GM12878 (cell line): ENCODE measurements around the gene TBC1D25. TPM values are rescaled to one million over a fixed set of nuclear protein-coding genes. Genes with fewer than 3 reads are reported as not detected.

Source experiments
- ATAC-seq: fragments of 200-7000 bp; cut with Tn5 transposase; 3 replicates; pipeline ENCODE4 v1.9.1; 2020; ENCODE audit warnings: mild to moderate bottlenecking, moderate library complexity
- BruUV-seq: library from RNA; stranded (reverse); fragments of 400-500 nt; replicated peaks from 2 replicates; lab custom pipeline; 2021; lab: Mats Ljungman, UMichigan
- CTCF ChIA-PET: fragments of 300-600 bp; sonication (Branson Sonifier 250); formaldehyde crosslinking; extraction: SDS; loops from one replicate; lab custom pipeline; 2021; ENCODE audit warnings: inconsistent platforms; lab: Yijun Ruan, JAX
- POLR2A ChIA-PET: fragments of 350-600 bp; formaldehyde crosslinking; extraction: SDS; loops from one replicate; lab custom pipeline; 2021; ENCODE audit warnings: inconsistent platforms; lab: Charles Lee
- RAD21 ChIA-PET: fragments of 300-600 bp; sonication (Branson Sonifier 250); formaldehyde crosslinking; loops from one replicate; lab custom pipeline; 2023; ENCODE audit warnings: antibody characterized with exemption; ENCODE audit not compliant: unreplicated experiment; lab: Charles Lee
- SMC1A ChIA-PET: fragments of 300-600 bp; sonication (Branson Sonifier 250); formaldehyde crosslinking; loops from one replicate; lab custom pipeline; 2023; ENCODE audit not compliant: unreplicated experiment, uncharacterized antibody; lab: Charles Lee
- DNase-seq: peaks from one replicate; pipeline ENCODE4 v3.0.0-alpha.2; 2011; ENCODE audit warnings: low read depth, low spot score
- FAIRE-seq: peaks from 3 replicates; lab custom pipeline; 2011; peaks lifted over from hg19 to GRCh38; lab: Jason Lieb, UNC
- H2AFZ ChIP-seq: 2 replicates; pipeline ENCODE4 v1.6.0; 2011; ENCODE audit warnings: low read depth, low read length, control low read depth; ENCODE audit not compliant: control insufficient read depth
- H3K27ac ChIP-seq: 2 replicates; pipeline ENCODE4 v1.5.1; 2011; ENCODE audit warnings: control low read depth; ENCODE audit not compliant: control insufficient read depth, insufficient read depth
- H3K27me3 ChIP-seq, 2 experiments: replicated peaks in 1 of 2; 2 replicates each; pipeline versions ENCODE4 v1.6.0 to v1.6.1; 2011; ENCODE audit warnings: low read length in 1 of 2; ENCODE audit not compliant: control insufficient read depth in 2 of 2, insufficient read depth in 2 of 2
- H3K36me3 ChIP-seq, 2 experiments: 2 replicates each; pipeline ENCODE4 v1.5.1; 2011; ENCODE audit warnings: low read length in 1 of 2; ENCODE audit not compliant: control insufficient read depth in 2 of 2, insufficient read depth in 2 of 2
- H3K4me1 ChIP-seq: 2 replicates; pipeline ENCODE4 v1.6.1; 2011; ENCODE audit warnings: mild to moderate bottlenecking, low read length, moderate library complexity, mixed read lengths; ENCODE audit not compliant: control insufficient read depth, insufficient read depth
- H3K4me2 ChIP-seq: 2 replicates; pipeline ENCODE4 v1.6.0; 2011; ENCODE audit warnings: control low read depth; ENCODE audit not compliant: control insufficient read depth, insufficient read depth
- H3K4me3 ChIP-seq: fragments of 200-600 bp; sonication (generic); 2 replicates; pipeline ENCODE4 v1.5.1; 2016
- H3K79me2 ChIP-seq: 2 replicates; pipeline ENCODE4 v1.6.0; 2011; ENCODE audit warnings: low read length; ENCODE audit not compliant: control insufficient read depth, insufficient read depth
- H3K9ac ChIP-seq: 2 replicates; pipeline ENCODE4 v1.8.0; 2011; ENCODE audit warnings: low read length, control low read depth, mixed read lengths; ENCODE audit not compliant: control insufficient read depth, insufficient read depth
- H3K9me3 ChIP-seq: replicated peaks from 3 replicates; pipeline ENCODE4 v1.5.1; 2011; ENCODE audit warnings: mild to moderate bottlenecking, low read length; ENCODE audit not compliant: control insufficient read depth, insufficient read depth
- H4K20me1 ChIP-seq: 2 replicates; pipeline ENCODE4 v1.6.0; 2011; ENCODE audit not compliant: control insufficient read depth, insufficient read depth
- ASH2L ChIP-seq: fragments of 300-600, 200-600 bp; sonication (generic); IDR thresholded peaks from 2 replicates; pipeline ENCODE4 v1.6.1; 2017; ENCODE audit warnings: low read depth, mild to moderate bottlenecking, borderline replicate concordance
- BACH1 ChIP-seq: fragments of 450-650 bp; IDR thresholded peaks from 2 replicates; pipeline ENCODE4 v1.6.1; 2017; ENCODE audit warnings: mild to moderate bottlenecking, borderline replicate concordance
- CBX5 ChIP-seq: sonication (generic); IDR thresholded peaks from 2 replicates; pipeline ENCODE4 v1.6.1; 2016; ENCODE audit warnings: low read depth, moderate library complexity, mild to moderate bottlenecking, inconsistent platforms
- CREM ChIP-seq: IDR thresholded peaks from 2 replicates; pipeline ENCODE4 v1.6.1; 2014; ENCODE audit warnings: antibody characterized with exemption, low read depth
- ESRRA ChIP-seq: IDR thresholded peaks from 2 replicates; pipeline ENCODE4 v1.6.1; 2012; ENCODE audit warnings: mild to moderate bottlenecking, low read length, improper control_type of control experiment
- IKZF2 ChIP-seq, 2 experiments: fragments of 450-650 bp; IDR thresholded peaks; 2 replicates each; pipeline ENCODE4 v1.6.1; 2017; ENCODE audit warnings: mild to moderate bottlenecking in 2 of 2, moderate library complexity in 2 of 2
- MTA2 ChIP-seq: fragments of 450-650 bp; IDR thresholded peaks from 2 replicates; pipeline ENCODE4 v1.6.1; 2016; ENCODE audit warnings: low read depth, mild to moderate bottlenecking, moderate library complexity
- MYB ChIP-seq: fragments of 150-350 bp; IDR thresholded peaks from 2 replicates; pipeline ENCODE4 v1.6.1; 2014; ENCODE audit warnings: mild to moderate bottlenecking, low read depth, low read length, borderline replicate concordance
- SMAD5 ChIP-seq: IDR thresholded peaks from 2 replicates; pipeline ENCODE4 v1.6.1; 2016; ENCODE audit warnings: antibody characterized with exemption, low read depth
- SMARCA5 ChIP-seq: fragments of 450-650 bp; IDR thresholded peaks from 2 replicates; pipeline ENCODE4 v1.6.1; 2017; ENCODE audit warnings: mild to moderate bottlenecking
- TCF12 ChIP-seq: IDR thresholded peaks from 2 replicates; pipeline ENCODE4 v1.6.1; 2011; ENCODE audit warnings: low read depth, mild to moderate bottlenecking, low read length
- ZBTB33 ChIP-seq: fragments of 450-650 bp; IDR thresholded peaks from 2 replicates; pipeline ENCODE4 v1.6.1; 2017; ENCODE audit warnings: mild to moderate bottlenecking
- WGBS: methylation state at CpG from one replicate; pipeline ENCODE4 v1.1.6; 2016; ENCODE audit warnings: low lambda C conversion rate; ENCODE audit not compliant: insufficient replicate concordance, insufficient coverage; ENCODE audit errors: missing lambda C conversion rate; 5-methylcytosine and 5-hydroxymethylcytosine counted together
- in situ Hi-C: fragments of 300-500 bp; cut with MboI; formaldehyde crosslinking; loops from 9 replicates; pipeline ENCODE4 v1.14.3; 2018; ENCODE audit warnings: mixed read lengths
- intact Hi-C: fragments of 100-400 bp; cut with micrococcal nuclease; formaldehyde crosslinking; loops from one replicate; pipeline ENCODE4 v1.14.2; 2022; ENCODE audit not compliant: unreplicated experiment
- polyA plus RNA-seq, 11 experiments: library from polyadenylated mRNA; depleted of rRNA in 4 of 11; unstranded in 6 of 11; stranded (reverse) in 5 of 11; fragments of >200 nt; fragmentation: Nextera tagmentation in 4 of 11; fragmentation: Illumina TruSeq in 1 of 11; extraction: Ambion mirVana in 4 of 11; extraction: Trizol in 1 of 11; gene quantifications; 1 replicate in 1 of 11; 2 replicates in 10 of 11; pipeline versions ENCODE4 v1.2.1 to v1.2.3, GENCODE V29; 2011 to 2016; ENCODE audit warnings: inconsistent platforms in 2 of 11, missing spikeins in 2 of 11, low read depth in 1 of 11
- total RNA-seq, 4 experiments: library from RNA; depleted of rRNA in 3 of 4; stranded (reverse); fragments of >200 nt in 3 of 4; fragmentation: Illumina TruSeq in 1 of 4; extraction: Trizol in 1 of 4; gene quantifications; 2 replicates each; pipeline versions ENCODE4 v1.2.1 to v1.2.3, GENCODE V29; 2013 to 2021

The TBC1D25 gene
- total and polyA plus RNA-seq, 10 of the 15 experiments (the other 5 are each of a cell fraction or from before 2014, with no cell fraction given), result 0.79 to 17.3 (median 10.0) TPM

DNA sequence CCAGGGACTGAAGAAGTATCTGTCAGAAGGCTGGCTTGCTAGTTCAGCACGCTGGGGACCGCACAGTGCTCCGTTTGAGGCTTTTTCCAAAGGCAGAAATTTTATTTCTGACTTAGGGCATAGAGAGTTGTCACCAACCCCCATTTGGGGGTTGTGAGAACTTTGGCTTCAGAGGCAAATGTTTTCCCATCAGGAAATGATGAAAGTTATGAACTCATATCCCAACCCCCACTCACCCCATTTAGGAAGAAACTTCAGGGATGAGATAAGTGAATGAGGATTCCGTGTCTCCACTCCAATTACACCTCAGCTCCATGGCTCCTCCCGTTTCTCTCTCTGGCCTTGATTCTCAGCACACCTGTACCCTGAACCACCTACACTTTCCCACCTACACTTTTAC, 53.5 kb downstream of the TBC1D25 start:
- in situ Hi-C loops (no loop called here), intact Hi-C loops (no loop called here)
- POLR2A ChIA-PET, result no interaction called here
- DNase-seq (no peak), ATAC-seq (no peak), FAIRE-seq (no peak)
- Histone ChIP-seq H3K4me3 (no peak overlapping the region), H3K4me2 (no peak overlapping the region), H2AFZ (no peak overlapping the region), H3K27me3 (no peaks in the 10 kb centered on the region), H3K79me2 (no peaks in the 10 kb centered on the region), H3K9me3 (no peaks in the 10 kb centered on the region), H4K20me1 (no peaks in the 10 kb centered on the region), H3K36me3 (no peaks in the 10 kb centered on the region), H3K9ac (no peak overlapping the region), H3K4me1 (no peaks in the 10 kb centered on the region), H3K27ac (no peak overlapping the region)
- SMC1A ChIA-PET, result no interaction called here
- RAD21 ChIA-PET, result no interaction called here
- TF ChIP-seq SMARCA5 (no peak), CBX5 (no peak), MTA2 (no peak), BACH1 (no peak), SMAD5 (no peak), MYB (no peak), CREM (no peak), ESRRA (no peak), TCF12 (no peak), ASH2L (no peak), IKZF2 (IDR thresholded peaks at IDR 0.05) (no peak), ZBTB33 (no peak)
- CTCF ChIA-PET, result interaction anchor here (0.6 kb wide), 1 partner anchor 55 kb away, joined by 3 read pairs; no protein-coding TSS in a partner anchor
- BruUV-seq, result no TSS peak
- WGBS, result 62% methylated on average over 5 of the region's 5 CpGs
